ENCODE results near the gene KLHL3.

The KLHL3 gene

GRCh38 chr5:137753691-137754187 lies 17.9 kb upstream of the KLHL3 start:
- FAIRE-seq (no peak), DNase-seq (ENCODE audit: insufficient read length, low spot score) (no peak)
- TF ChIP-seq CTCF (IDR thresholded peaks at IDR 0.05; ENCODE audit: insufficient read depth, missing control alignments): no peak

GRCh38 chr5:137752905-137753690 lies 17.2 kb upstream of the KLHL3 start:
- DNase-seq (ENCODE audit: insufficient read length, low spot score): no peak
- TF ChIP-seq CTCF (IDR thresholded peaks at IDR 0.05; ENCODE audit: insufficient read depth, missing control alignments): no peak
- no peak for FAIRE-seq

GRCh38 chr5:137751869-137752491 lies 16.1 kb upstream of the KLHL3 start:
- DNase-seq (ENCODE audit: insufficient read length, low spot score) (no peak), FAIRE-seq (no peak)
- TF ChIP-seq CTCF (IDR thresholded peaks at IDR 0.05; ENCODE audit: insufficient read depth, missing control alignments): peak; percentile 75

GRCh38 chr5:137750436-137750835 lies 14.5 kb upstream of the KLHL3 start:
- FAIRE-seq (no peak), DNase-seq (ENCODE audit: insufficient read length, low spot score) (no peak)
- no peak for TF ChIP-seq CTCF (IDR thresholded peaks at IDR 0.05; ENCODE audit: insufficient read depth, missing control alignments)

- no peak for FAIRE-seq
- TF ChIP-seq CTCF (IDR thresholded peaks at IDR 0.05; ENCODE audit: insufficient read depth, missing control alignments): no peak
- DNase-seq (ENCODE audit: insufficient read length, low spot score): no peak
Observed at GRCh38 chr5:137747848-137748247, 12.0 kb upstream of the KLHL3 start.

- peak; percentile 74 for TF ChIP-seq CTCF (IDR thresholded peaks at IDR 0.05; ENCODE audit: insufficient read depth, missing control alignments)
- FAIRE-seq (peak; percentile 82), DNase-seq (ENCODE audit: insufficient read length, low spot score) (no peak)
Observed at GRCh38 chr5:137743031-137743640, 7.2 kb upstream of the KLHL3 start.

All from D721Med (cell line).